ENCODE results near the gene CST6. TPM values are rescaled to one million over a fixed set of nuclear protein-coding genes. Genes with fewer than 3 reads are reported as not detected.

CST6 gene, protein sequence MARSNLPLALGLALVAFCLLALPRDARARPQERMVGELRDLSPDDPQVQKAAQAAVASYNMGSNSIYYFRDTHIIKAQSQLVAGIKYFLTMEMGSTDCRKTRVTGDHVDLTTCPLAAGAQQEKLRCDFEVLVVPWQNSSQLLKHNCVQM
- not detected for total RNA-seq

DNA sequence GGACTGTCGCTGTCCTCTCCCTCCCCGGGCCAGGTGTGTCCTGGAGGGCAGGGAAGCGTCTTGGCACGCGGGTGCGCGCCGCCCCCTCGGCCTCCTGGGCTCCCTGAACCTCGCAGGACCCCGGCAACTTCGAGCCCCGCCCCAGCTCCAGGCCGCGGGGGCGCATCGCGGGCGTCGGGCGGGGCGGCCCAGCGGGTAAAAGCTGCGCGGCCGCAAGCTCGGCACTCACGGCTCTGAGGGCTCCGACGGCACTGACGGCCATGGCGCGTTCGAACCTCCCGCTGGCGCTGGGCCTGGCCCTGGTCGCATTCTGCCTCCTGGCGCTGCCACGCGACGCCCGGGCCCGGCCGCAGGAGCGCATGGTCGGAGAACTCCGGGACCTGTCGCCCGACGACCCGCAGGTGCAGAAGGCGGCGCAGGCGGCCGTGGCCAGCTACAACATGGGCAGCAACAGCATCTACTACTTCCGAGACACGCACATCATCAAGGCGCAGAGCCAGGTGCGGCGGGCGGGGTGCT, at the start of gene CST6:
Gene CST6, plus strand, starts transcription at position 224 of the 519 bp plus-strand sequence. Its CDS starts 37 bp downstream, at position 261.

GRCh38 chr11:66001942-66002647, 9.7 kb upstream of the CST6 start, which contains the start of the genes BANF1 and EIF1AD:
BANF1 (plus strand) TSS chr11:66002503; CDS start chr11:66003251, 748 bp downstream.
EIF1AD (minus strand) TSS chr11:66002157; CDS start chr11:66000389, 1,768 bp downstream.

DNA sequence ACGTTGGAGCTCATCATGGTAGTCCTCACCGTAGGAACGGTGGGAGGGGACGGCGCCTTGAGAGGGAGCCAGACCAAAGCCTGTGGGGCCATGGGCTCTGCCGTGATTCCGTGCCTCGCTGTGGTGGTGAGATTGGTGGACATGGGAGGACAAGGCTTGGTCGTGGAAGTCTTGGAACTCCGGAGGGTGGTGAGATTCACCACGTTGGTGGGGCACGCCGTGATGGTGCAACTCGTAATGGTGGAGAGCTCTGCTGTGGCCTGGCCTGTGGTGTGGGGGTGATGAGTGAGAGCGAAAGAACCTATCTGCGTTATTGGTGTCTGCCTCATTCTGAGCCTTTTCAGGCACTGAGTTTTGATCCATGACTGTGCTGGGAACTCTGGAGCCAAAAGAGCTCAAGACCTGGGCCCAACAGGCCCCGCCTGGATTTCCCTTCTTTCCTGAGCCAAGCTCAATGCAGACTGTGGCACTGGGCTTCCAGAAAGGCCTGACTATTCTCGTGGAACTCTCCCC, 14.3 kb downstream of the CST6 start, which contains the start of gene CATSPER1:
Gene CATSPER1, minus strand, starts transcription at position 463 of the 513 bp plus-strand sequence. Its CDS starts 100 bp downstream, at position 363.

DNA sequence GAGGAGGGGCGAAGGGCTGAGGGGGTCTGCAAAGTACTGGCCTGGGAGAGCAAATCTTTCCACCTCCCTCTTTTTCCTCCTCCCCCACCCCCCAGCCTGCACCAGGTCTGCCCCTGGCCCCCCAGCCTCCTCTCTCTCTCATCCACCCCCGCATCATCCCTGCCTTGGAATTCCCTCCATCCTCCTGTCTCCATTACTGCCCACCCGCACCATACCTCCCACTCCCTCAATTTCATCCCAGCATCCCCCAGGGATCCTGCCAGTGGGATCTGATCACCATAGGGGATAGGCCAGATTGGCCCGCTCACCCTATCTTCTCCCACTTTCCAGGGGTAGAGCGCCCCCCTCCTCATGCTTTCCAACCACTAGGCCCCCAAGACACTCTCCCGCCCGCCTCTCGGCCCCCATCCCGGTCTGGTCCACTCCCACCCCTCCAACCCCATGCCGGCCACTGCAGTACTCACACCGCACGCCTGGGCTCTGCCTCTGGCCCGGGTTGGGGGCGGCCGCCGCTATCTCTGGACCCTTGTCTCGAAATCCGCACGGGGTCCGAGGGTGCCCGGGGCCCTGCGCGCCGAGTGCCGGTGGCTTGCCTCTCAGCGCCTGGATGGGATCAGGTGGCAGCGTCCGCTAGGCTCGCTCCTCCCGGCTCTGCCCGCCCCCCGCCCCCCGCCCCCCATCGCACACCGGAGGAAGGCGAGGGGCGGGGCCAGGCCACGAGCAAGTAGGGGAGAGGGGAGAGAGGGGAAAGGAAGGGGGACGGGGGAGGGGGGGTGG, 36.9 kb downstream of the CST6 start, which contains the start of gene GAL3ST3:
Gene GAL3ST3, minus strand, starts transcription at position 615 of the 777 bp plus-strand sequence. CDS start 3,746 bp downstream, outside the sequence.

GRCh38 chr11:66051766-66052663, 40.2 kb downstream of the CST6 start, which contains the start of gene SF3B2:
SF3B2 (plus strand) TSS chr11:66052364; CDS start chr11:66052385, 21 bp downstream.

Other genes with a start within 250 kb of the CST6 start
- 4.8 TPM for gene AP5B1, start 231.0 kb upstream of the CST6 start, total RNA-seq
- gene OVOL1, start 224.9 kb upstream of the CST6 start, total RNA-seq = not detected
- gene SNX32, start 178.0 kb upstream of the CST6 start, total RNA-seq = 7.6 TPM
- gene CFL1, start 153.8 kb upstream of the CST6 start, total RNA-seq = 545 TPM
- gene MUS81, start 151.6 kb upstream of the CST6 start, total RNA-seq = 43.1 TPM
- gene EFEMP2, start 139.2 kb upstream of the CST6 start, total RNA-seq = 12.7 TPM
- not detected for gene CTSW, start 132.2 kb upstream of the CST6 start, total RNA-seq
- gene FIBP, start 123.5 kb upstream of the CST6 start, total RNA-seq = 141 TPM
- gene CCDC85B, start 121.3 kb upstream of the CST6 start, total RNA-seq = 15.2 TPM
- gene FOSL1, start 111.6 kb upstream of the CST6 start, total RNA-seq = not detected
- gene C11orf68, start 92.9 kb upstream of the CST6 start, total RNA-seq = 15.2 TPM
- 75.9 TPM for gene DRAP1, start 92.6 kb upstream of the CST6 start, total RNA-seq
- gene TSGA10IP, start 66.5 kb upstream of the CST6 start, total RNA-seq = 0.69 TPM
- 28.6 TPM for gene SART1, start 50.3 kb upstream of the CST6 start, total RNA-seq
- gene EIF1AD, start 9.9 kb upstream of the CST6 start, total RNA-seq = 24.7 TPM
- gene BANF1, start 9.5 kb upstream of the CST6 start, total RNA-seq = 26.3 TPM
- not detected for gene CATSPER1, start 14.5 kb downstream of the CST6 start, total RNA-seq
- gene GAL3ST3, start 37.2 kb downstream of the CST6 start, total RNA-seq = 15.5 TPM
- 104 TPM for gene SF3B2, start 40.4 kb downstream of the CST6 start, total RNA-seq
- gene PACS1, start 58.3 kb downstream of the CST6 start, total RNA-seq = 57.9 TPM
- gene KLC2, start 245.7 kb downstream of the CST6 start, total RNA-seq = 34.6 TPM